ENCODE data around the gene LRFN2.

DNA sequence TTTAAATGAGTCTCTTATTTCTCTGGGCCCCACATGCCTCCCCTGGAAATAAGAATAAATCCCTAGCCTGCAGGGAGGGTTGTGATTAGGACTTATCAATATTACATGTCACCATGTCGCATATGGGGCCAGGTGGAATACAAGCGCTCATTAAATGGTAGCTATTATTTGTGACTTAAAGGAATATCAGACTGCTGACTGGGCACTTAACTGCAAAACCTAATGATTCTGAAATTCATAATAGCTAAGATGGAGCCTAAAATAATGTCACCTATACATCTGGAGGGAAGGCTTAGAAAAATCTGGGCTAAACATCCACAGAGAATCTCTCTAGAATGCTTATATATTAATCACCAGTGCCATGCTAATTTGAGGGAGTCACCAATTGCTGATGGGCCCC is 106.5 kb downstream of the LRFN2 start:
- TF ChIP-seq, protein P1, sequence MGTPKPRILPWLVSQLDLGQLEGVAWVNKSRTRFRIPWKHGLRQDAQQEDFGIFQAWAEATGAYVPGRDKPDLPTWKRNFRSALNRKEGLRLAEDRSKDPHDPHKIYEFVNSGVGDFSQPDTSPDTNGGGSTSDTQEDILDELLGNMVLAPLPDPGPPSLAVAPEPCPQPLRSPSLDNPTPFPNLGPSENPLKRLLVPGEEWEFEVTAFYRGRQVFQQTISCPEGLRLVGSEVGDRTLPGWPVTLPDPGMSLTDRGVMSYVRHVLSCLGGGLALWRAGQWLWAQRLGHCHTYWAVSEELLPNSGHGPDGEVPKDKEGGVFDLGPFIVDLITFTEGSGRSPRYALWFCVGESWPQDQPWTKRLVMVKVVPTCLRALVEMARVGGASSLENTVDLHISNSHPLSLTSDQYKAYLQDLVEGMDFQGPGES (IDR thresholded peaks at IDR 0.05; ENCODE audit: low read depth, low read length) = no peak
- TF ChIP-seq, protein P2, sequence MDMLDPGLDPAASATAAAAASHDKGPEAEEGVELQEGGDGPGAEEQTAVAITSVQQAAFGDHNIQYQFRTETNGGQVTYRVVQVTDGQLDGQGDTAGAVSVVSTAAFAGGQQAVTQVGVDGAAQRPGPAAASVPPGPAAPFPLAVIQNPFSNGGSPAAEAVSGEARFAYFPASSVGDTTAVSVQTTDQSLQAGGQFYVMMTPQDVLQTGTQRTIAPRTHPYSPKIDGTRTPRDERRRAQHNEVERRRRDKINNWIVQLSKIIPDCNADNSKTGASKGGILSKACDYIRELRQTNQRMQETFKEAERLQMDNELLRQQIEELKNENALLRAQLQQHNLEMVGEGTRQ (IDR thresholded peaks at IDR 0.05; ENCODE audit: borderline replicate concordance, low read depth, low read length) = no peak
- TF ChIP-seq RAD21 (IDR thresholded peaks at IDR 0.05; ENCODE audit: low read length) (no peak), TAF1 (IDR thresholded peaks at IDR 0.05; ENCODE audit: borderline replicate concordance, low read depth, low read length) (no peak), RFX5 (IDR thresholded peaks at IDR 0.05; ENCODE audit: low read length) (no peak), CHD2 (IDR thresholded peaks at IDR 0.05; ENCODE audit: low read length, partially characterized antibody) (no peak), EZH2phosphoT487 (IDR thresholded peaks at IDR 0.05; ENCODE audit: borderline replicate concordance, low read depth) (no peak), EP300 (IDR thresholded peaks at IDR 0.05; ENCODE audit: borderline replicate concordance in 1 of 2, low read depth in 1 of 2, low read length in 1 of 2) (no peak), POLR2AphosphoS5 (IDR thresholded peaks at IDR 0.05; ENCODE audit: low read depth, low read length) (no peak), SIN3A (IDR thresholded peaks at IDR 0.05; ENCODE audit: borderline replicate concordance, low read depth, low read length) (no peak)
- TF ChIP-seq, protein P3, sequence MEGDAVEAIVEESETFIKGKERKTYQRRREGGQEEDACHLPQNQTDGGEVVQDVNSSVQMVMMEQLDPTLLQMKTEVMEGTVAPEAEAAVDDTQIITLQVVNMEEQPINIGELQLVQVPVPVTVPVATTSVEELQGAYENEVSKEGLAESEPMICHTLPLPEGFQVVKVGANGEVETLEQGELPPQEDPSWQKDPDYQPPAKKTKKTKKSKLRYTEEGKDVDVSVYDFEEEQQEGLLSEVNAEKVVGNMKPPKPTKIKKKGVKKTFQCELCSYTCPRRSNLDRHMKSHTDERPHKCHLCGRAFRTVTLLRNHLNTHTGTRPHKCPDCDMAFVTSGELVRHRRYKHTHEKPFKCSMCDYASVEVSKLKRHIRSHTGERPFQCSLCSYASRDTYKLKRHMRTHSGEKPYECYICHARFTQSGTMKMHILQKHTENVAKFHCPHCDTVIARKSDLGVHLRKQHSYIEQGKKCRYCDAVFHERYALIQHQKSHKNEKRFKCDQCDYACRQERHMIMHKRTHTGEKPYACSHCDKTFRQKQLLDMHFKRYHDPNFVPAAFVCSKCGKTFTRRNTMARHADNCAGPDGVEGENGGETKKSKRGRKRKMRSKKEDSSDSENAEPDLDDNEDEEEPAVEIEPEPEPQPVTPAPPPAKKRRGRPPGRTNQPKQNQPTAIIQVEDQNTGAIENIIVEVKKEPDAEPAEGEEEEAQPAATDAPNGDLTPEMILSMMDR (IDR thresholded peaks at IDR 0.05) = no peak
